HepG2 (cell line): Measurements from ENCODE around the gene HIPK3. TPM values are rescaled to one million over a fixed set of nuclear protein-coding genes. Genes with fewer than 3 reads are reported as not detected.

Experiments
- ARID2 ChIP-seq: sonication (generic); formaldehyde crosslinking; IDR thresholded peaks from 2 replicates; pipeline ENCODE4 v1.8.1; 2022; ENCODE audit warnings: mild to moderate bottlenecking, missing genetic modification reagents, borderline replicate concordance
- ARNT ChIP-seq: fragments of 450-650 bp; IDR thresholded peaks from 2 replicates; pipeline ENCODE4 v1.6.1; 2017
- FOXP1 ChIP-seq, 2 experiments: fragments of 450-650 bp in 1 of 2; IDR thresholded peaks; 2 replicates each; pipeline ENCODE4 v1.6.1; 2017 to 2018; ENCODE audit warnings: antibody characterized with exemption in 1 of 2
- HES4 ChIP-seq: sonication (generic); formaldehyde crosslinking; IDR thresholded peaks from 2 replicates; pipeline ENCODE4 v1.9.0; 2021; ENCODE audit warnings: mild to moderate bottlenecking, missing genetic modification reagents, borderline replicate concordance
- KDM5A ChIP-seq: fragments of 200-600 bp; sonication (generic); IDR thresholded peaks from 2 replicates; pipeline ENCODE4 v1.7.0; 2018; ENCODE audit warnings: antibody characterized with exemption, mild to moderate bottlenecking, low read length, borderline replicate concordance
- KLF15 ChIP-seq: sonication (generic); formaldehyde crosslinking; IDR thresholded peaks from 2 replicates; pipeline ENCODE4 v1.8.1; 2023; ENCODE audit warnings: borderline replicate concordance, mild to moderate bottlenecking, inconsistent platforms, missing genetic modification reagents, mixed read lengths
- MEIS1 ChIP-seq: sonication (generic); formaldehyde crosslinking; IDR thresholded peaks from 2 replicates; pipeline ENCODE4 v1.9.0; 2021; ENCODE audit warnings: mild to moderate bottlenecking, missing genetic modification reagents, moderate library complexity, borderline replicate concordance
- MXD4 ChIP-seq: IDR thresholded peaks from 2 replicates; pipeline ENCODE4 v1.6.1; 2016; ENCODE audit warnings: mild to moderate bottlenecking, missing biosample characterization, missing genetic modification reagents
- THAP11 ChIP-seq: IDR thresholded peaks from 2 replicates; pipeline ENCODE4 v1.6.1; 2016; ENCODE audit warnings: missing biosample characterization, missing genetic modification reagents
- TSC22D2 ChIP-seq: sonication (generic); formaldehyde crosslinking; IDR thresholded peaks from 2 replicates; pipeline ENCODE4 v1.5.1; 2020; ENCODE audit warnings: missing genetic modification reagents, mild to moderate bottlenecking, borderline replicate concordance
- U2AF2 ChIP-seq: fragments of 200-400 bp; formaldehyde crosslinking; IDR thresholded peaks from 2 replicates; pipeline ENCODE4 v1.6.1; 2017; ENCODE audit warnings: low read depth, mild to moderate bottlenecking, low read length
- ZFP36L2 ChIP-seq: sonication (generic); formaldehyde crosslinking; IDR thresholded peaks from 2 replicates; pipeline ENCODE4 v1.4.0; 2020; ENCODE audit warnings: missing genetic modification reagents
- ZFYVE20 ChIP-seq: sonication (generic); formaldehyde crosslinking; IDR thresholded peaks from 2 replicates; pipeline ENCODE4 v1.8.0; 2023; ENCODE audit warnings: low read depth, mild to moderate bottlenecking, moderate library complexity, missing genetic modification reagents, borderline replicate concordance
- ZNF282 ChIP-seq: fragments of 450-650 bp; IDR thresholded peaks from 2 replicates; pipeline ENCODE4 v1.6.1; 2018; ENCODE audit not compliant: partially characterized antibody
- ZNF335 ChIP-seq: sonication (generic); formaldehyde crosslinking; IDR thresholded peaks from 2 replicates; pipeline ENCODE4 v1.4.0; 2020; ENCODE audit warnings: missing genetic modification reagents
- ZNF337 ChIP-seq: sonication (generic); formaldehyde crosslinking; IDR thresholded peaks from 2 replicates; pipeline ENCODE4 v1.5.1; 2020; ENCODE audit warnings: missing genetic modification reagents, low read depth, mild to moderate bottlenecking, borderline replicate concordance
- ZNF350 ChIP-seq: sonication (generic); formaldehyde crosslinking; IDR thresholded peaks from 2 replicates; pipeline ENCODE4 v1.4.0; 2020; ENCODE audit warnings: mild to moderate bottlenecking, low read depth, missing genetic modification reagents, borderline replicate concordance
- ZNF441 ChIP-seq: sonication (generic); formaldehyde crosslinking; IDR thresholded peaks from 2 replicates; pipeline ENCODE4 v1.7.0; 2021; ENCODE audit warnings: missing genetic modification reagents, borderline replicate concordance
- ZNF546 ChIP-seq: sonication (generic); formaldehyde crosslinking; conservative IDR thresholded peaks from 2 replicates; pipeline ENCODE4 v1.8.1; 2023; ENCODE audit warnings: mild to moderate bottlenecking, missing genetic modification reagents
- polyA plus RNA-seq, 8 experiments: library from polyadenylated mRNA; depleted of rRNA in 3 of 8; stranded (reverse) in 7 of 8; unstranded in 1 of 8; fragments of >200 nt; fragmentation: Illumina TruSeq in 4 of 8; extraction: Trizol in 4 of 8; gene quantifications; 2 replicates each; pipeline versions ENCODE4 v1.2.1 to v1.2.3, GENCODE V29; 2011 to 2016; ENCODE audit warnings: low read depth in 4 of 8, missing spikeins in 1 of 8, mixed read lengths in 1 of 8; ENCODE audit not compliant: insufficient read depth in 1 of 8
- total RNA-seq, 5 experiments: library from RNA; depleted of rRNA; stranded (reverse); fragments of >200 nt; fragmentation: Illumina TruSeq; extraction: Trizol; gene quantifications; 2 replicates each; pipeline ENCODE4 v1.2.3, GENCODE V29; 2016; ENCODE audit warnings: low read depth in 1 of 5
- TF ChIP-seq, protein P1 (sequence below): sonication (generic); IDR thresholded peaks from 2 replicates; pipeline ENCODE4 v1.6.1; 2016; ENCODE audit warnings: low read depth, borderline replicate concordance
- TF ChIP-seq, protein P2 (sequence below): sonication (generic); formaldehyde crosslinking; IDR thresholded peaks from 2 replicates; pipeline ENCODE4 v1.9.0; 2021; ENCODE audit warnings: missing genetic modification reagents, mild to moderate bottlenecking, borderline replicate concordance
- TF ChIP-seq, protein P3 (sequence below): sonication (generic); formaldehyde crosslinking; IDR thresholded peaks from 2 replicates; pipeline ENCODE4 v1.4.0; 2020; ENCODE audit warnings: missing genetic modification reagents
- TF ChIP-seq, protein P4 (sequence below): sonication (generic); formaldehyde crosslinking; IDR thresholded peaks from 2 replicates; pipeline ENCODE4 v1.8.0; 2022; ENCODE audit warnings: missing genetic modification reagents, mild to moderate bottlenecking, borderline replicate concordance
- TF ChIP-seq, protein P5 (sequence below): IDR thresholded peaks from 2 replicates; pipeline ENCODE4 v1.6.1; 2016; ENCODE audit warnings: control low read depth

Gene HIPK3
- total and polyA plus RNA-seq, 2 of the 13 experiments (the other 11 are each of a cell fraction or from before 2014, with no cell fraction given) = 20.5 to 44.3 TPM

DNA sequence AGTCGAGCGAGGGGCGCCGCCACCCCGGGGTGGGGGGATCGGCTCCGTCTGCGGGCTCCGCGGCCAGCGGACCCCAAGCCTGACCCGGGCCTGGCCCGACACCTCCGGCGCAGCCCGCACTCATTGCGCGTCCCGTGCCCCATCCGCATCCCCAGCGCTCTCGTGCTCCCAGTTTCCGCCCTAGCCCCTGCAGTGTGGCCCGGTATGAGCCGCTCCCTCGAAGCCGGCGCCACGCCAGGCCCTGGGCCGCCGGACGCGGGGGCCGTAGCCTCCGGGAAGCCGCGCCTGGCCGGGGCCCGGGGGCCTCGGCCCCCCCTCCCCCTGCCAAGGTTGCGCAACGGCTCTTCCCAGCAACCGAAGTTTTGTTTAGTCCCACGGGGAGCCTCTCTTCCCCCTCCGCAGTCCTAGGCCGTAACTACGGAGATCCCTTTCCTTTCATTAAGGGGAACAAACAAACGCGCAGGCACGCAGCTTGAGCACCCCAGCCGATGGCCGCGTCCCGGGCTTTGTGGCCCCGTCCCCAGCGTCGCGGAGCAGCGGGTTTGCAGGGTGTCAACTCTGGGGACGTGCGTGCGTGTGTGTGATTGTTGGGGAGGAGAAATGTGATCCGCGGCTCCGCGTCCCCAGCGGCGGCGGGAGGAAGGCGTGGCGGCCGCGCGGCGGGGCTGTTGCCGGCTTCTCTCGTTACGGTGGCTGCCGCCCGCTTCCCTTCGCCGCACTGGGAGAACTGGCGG lies 883 bp downstream of the HIPK3 start (continued):
- TF ChIP-seq, protein P1, sequence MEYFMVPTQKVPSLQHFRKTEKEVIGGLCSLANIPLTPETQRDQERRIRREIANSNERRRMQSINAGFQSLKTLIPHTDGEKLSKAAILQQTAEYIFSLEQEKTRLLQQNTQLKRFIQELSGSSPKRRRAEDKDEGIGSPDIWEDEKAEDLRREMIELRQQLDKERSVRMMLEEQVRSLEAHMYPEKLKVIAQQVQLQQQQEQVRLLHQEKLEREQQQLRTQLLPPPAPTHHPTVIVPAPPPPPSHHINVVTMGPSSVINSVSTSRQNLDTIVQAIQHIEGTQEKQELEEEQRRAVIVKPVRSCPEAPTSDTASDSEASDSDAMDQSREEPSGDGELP = no peak
- TF ChIP-seq FOXP1 (IDR thresholded peaks at IDR 0.05) (no peak), FOXP1 (CRISPR knock-in tag; IDR thresholded peaks at IDR 0.05) (peak; percentile 25; the same call in 1 of the 2 replicates), KDM5A (no peak; the same call in 1 of the 2 replicates), ZNF546 (peak; percentile 89), ZNF350 (CRISPR knock-in tag) (no peak), ZNF441 (CRISPR knock-in tag) (peak; percentile 56; the same call in 1 of the 2 replicates), ARID2 (CRISPR knock-in tag) (no peak), KLF15 (CRISPR knock-in tag) (no peak), U2AF2 (no peak), ZNF335 (CRISPR knock-in tag) (no peak), ARNT (no peak), THAP11 (CRISPR knock-in tag) (no peak), MEIS1 (CRISPR knock-in tag) (no peak), TSC22D2 (CRISPR knock-in tag) (no peak), ZFP36L2 (CRISPR knock-in tag) (no peak), MXD4 (CRISPR knock-in tag) (peak; percentile 42; the same call in 1 of the 2 replicates), ZNF282 (no peak), ZNF337 (no peak; the same call in 1 of the 2 replicates), HES4 (CRISPR knock-in tag) (0 out of 2 replicates have a peak, but pooled peaks have one; percentile 12), ZFYVE20 (CRISPR knock-in tag) (no peak)
- TF ChIP-seq, protein P2, sequence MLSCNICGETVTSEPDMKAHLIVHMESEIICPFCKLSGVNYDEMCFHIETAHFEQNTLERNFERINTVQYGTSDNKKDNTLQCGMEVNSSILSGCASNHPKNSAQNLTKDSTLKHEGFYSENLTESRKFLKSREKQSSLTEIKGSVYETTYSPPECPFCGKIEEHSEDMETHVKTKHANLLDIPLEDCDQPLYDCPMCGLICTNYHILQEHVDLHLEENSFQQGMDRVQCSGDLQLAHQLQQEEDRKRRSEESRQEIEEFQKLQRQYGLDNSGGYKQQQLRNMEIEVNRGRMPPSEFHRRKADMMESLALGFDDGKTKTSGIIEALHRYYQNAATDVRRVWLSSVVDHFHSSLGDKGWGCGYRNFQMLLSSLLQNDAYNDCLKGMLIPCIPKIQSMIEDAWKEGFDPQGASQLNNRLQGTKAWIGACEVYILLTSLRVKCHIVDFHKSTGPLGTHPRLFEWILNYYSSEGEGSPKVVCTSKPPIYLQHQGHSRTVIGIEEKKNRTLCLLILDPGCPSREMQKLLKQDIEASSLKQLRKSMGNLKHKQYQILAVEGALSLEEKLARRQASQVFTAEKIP (CRISPR knock-in tag) = no peak
- TF ChIP-seq, protein P3, sequence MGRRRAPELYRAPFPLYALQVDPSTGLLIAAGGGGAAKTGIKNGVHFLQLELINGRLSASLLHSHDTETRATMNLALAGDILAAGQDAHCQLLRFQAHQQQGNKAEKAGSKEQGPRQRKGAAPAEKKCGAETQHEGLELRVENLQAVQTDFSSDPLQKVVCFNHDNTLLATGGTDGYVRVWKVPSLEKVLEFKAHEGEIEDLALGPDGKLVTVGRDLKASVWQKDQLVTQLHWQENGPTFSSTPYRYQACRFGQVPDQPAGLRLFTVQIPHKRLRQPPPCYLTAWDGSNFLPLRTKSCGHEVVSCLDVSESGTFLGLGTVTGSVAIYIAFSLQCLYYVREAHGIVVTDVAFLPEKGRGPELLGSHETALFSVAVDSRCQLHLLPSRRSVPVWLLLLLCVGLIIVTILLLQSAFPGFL (CRISPR knock-in tag) = no peak
- TF ChIP-seq, protein P4, sequence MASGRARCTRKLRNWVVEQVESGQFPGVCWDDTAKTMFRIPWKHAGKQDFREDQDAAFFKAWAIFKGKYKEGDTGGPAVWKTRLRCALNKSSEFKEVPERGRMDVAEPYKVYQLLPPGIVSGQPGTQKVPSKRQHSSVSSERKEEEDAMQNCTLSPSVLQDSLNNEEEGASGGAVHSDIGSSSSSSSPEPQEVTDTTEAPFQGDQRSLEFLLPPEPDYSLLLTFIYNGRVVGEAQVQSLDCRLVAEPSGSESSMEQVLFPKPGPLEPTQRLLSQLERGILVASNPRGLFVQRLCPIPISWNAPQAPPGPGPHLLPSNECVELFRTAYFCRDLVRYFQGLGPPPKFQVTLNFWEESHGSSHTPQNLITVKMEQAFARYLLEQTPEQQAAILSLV = peak; percentile 72; the same call in 1 of the 2 replicates
- TF ChIP-seq, protein P5, sequence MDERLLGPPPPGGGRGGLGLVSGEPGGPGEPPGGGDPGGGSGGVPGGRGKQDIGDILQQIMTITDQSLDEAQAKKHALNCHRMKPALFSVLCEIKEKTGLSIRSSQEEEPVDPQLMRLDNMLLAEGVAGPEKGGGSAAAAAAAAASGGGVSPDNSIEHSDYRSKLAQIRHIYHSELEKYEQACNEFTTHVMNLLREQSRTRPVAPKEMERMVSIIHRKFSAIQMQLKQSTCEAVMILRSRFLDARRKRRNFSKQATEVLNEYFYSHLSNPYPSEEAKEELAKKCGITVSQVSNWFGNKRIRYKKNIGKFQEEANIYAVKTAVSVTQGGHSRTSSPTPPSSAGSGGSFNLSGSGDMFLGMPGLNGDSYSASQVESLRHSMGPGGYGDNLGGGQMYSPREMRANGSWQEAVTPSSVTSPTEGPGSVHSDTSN (CRISPR knock-in tag) = no peak
